Neural progenitor cell (in vitro differentiated cells): ENCODE data around the gene PEF1. TPM values are rescaled to one million over a fixed set of nuclear protein-coding genes. Genes with fewer than 3 reads are reported as not detected.

ENCODE experiments used
- DNase-seq: peaks from one replicate; pipeline ENCODE4 v3.0.0-alpha.2; 2016; ENCODE audit warnings: low spot score
- H2AFZ ChIP-seq: fragments of 200-600 bp; sonication (generic); replicated peaks from 2 replicates; pipeline ENCODE4 v1.6.1; 2016; ENCODE audit warnings: antibody characterized with exemption
- H3F3A ChIP-seq: fragments of 200-600 bp; sonication (generic); 2 replicates; pipeline ENCODE4 v1.6.1; 2016; ENCODE audit warnings: antibody characterized with exemption, low read depth
- H3K27ac ChIP-seq: fragments of 200-600 bp; sonication (generic); 2 replicates; pipeline ENCODE4 v1.5.1; 2016; ENCODE audit warnings: mild to moderate bottlenecking
- H3K27me3 ChIP-seq: fragments of 200-600 bp; sonication (generic); 2 replicates; pipeline ENCODE4 v1.6.1; 2016; ENCODE audit warnings: mild to moderate bottlenecking, moderate library complexity
- H3K36me3 ChIP-seq: fragments of 200-600 bp; sonication (generic); 2 replicates; pipeline ENCODE4 v1.5.1; 2016
- H3K4me1 ChIP-seq: fragments of 200-600 bp; sonication (generic); 2 replicates; pipeline ENCODE4 v1.6.1; 2016; ENCODE audit warnings: mixed run types
- H3K4me2 ChIP-seq: fragments of 200-600 bp; sonication (generic); 2 replicates; pipeline ENCODE4 v1.6.1; 2016
- H3K4me3 ChIP-seq: fragments of 200-600 bp; sonication (generic); 2 replicates; pipeline ENCODE4 v1.5.1; 2016
- H3K79me2 ChIP-seq: fragments of 200-600 bp; sonication (generic); 2 replicates; pipeline ENCODE4 v1.6.1; 2016; ENCODE audit warnings: low read depth
- H3K9ac ChIP-seq: fragments of 200-600 bp; sonication (generic); 2 replicates; pipeline ENCODE4 v1.6.1; 2016
- H3K9me3 ChIP-seq: fragments of 200-600 bp; sonication (generic); 2 replicates; pipeline ENCODE4 v1.5.1; 2016; ENCODE audit warnings: low read depth
- H4K20me1 ChIP-seq: fragments of 200-600 bp; sonication (generic); 2 replicates; pipeline ENCODE4 v1.6.1; 2016; ENCODE audit warnings: low read depth
- H3K27ac Mint-ChIP-seq: 3 replicates; pipeline ENCODE4 v1.8.0; 2021; ENCODE audit warnings: mixed read lengths
- H3K27me3 Mint-ChIP-seq: 2 replicates; pipeline ENCODE4 v1.8.0; 2022; ENCODE audit warnings: low read depth, mild to moderate bottlenecking, inconsistent platforms, moderate library complexity, mixed read lengths; ENCODE audit not compliant: insufficient read depth
- H3K36me3 Mint-ChIP-seq: 3 replicates; pipeline ENCODE4 v1.8.0; 2021; ENCODE audit warnings: mixed read lengths
- H3K4me1 Mint-ChIP-seq: 3 replicates; pipeline ENCODE4 v1.8.0; 2021; ENCODE audit warnings: mixed read lengths
- H3K4me3 Mint-ChIP-seq: 3 replicates; pipeline ENCODE4 v1.8.0; 2021; ENCODE audit warnings: mild to moderate bottlenecking, moderate library complexity, mixed read lengths
- H3K9me3 Mint-ChIP-seq: 3 replicates; pipeline ENCODE4 v1.8.0; 2020; ENCODE audit warnings: mixed read lengths
- EZH2 ChIP-seq: fragments of 200-600 bp; sonication (generic); IDR thresholded peaks from 2 replicates; pipeline ENCODE4 v1.6.1; 2017; ENCODE audit warnings: antibody characterized with exemption, mild to moderate bottlenecking, moderate library complexity
- EZH2phosphoT487 ChIP-seq: fragments of 200-600 bp; sonication (generic); IDR thresholded peaks from 2 replicates; pipeline ENCODE4 v1.6.1; 2017; ENCODE audit warnings: antibody characterized with exemption
- total RNA-seq: library from RNA; depleted of rRNA; stranded (reverse); fragments of >200 nt; gene quantifications from 2 replicates; pipeline ENCODE4 v1.2.3, GENCODE V29; 2015; ENCODE audit warnings: low replicate concordance
- TF ChIP-seq, protein P1 (sequence below): fragments of 200-600 bp; sonication (generic); IDR thresholded peaks from 2 replicates; pipeline ENCODE4 v1.5.1; 2017; ENCODE audit warnings: antibody characterized with exemption, mild to moderate bottlenecking

Gene PEF1
- total RNA-seq, 1 donor from 2014 or later: 30.7 TPM

DNA sequence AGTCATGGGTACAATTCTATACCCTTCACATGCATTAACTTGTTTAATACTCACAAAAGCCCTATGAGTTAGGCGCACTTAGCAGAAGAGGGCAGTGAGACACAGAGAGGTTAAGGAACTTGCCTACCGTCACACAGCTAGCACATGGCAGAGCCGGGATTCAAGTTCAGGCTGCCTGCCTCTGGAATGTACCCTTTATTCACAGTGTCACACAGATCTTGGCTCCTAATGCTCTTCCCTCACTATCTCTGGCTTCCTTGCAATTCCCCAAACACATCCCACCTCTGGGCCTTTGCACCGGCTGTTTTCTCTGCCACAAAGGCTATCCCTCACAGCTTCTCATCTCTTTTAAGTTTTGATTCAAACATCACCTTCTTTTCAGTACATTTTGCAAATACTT lies 34.0 kb upstream of the PEF1 start:
- DNase-seq: no peak
- no peaks in the 10 kb centered on the region for H3K4me1 ChIP-seq
- no peak overlapping the region for H3K4me3 ChIP-seq
- peaks cover 22% of the 10 kb centered on the region for H3K4me1 Mint-ChIP-seq
- H3F3A ChIP-seq: no peaks in the 10 kb centered on the region
- no peaks in the 10 kb centered on the region for H3K9me3 ChIP-seq
- H3K9ac ChIP-seq: no peak overlapping the region
- H3K4me2 ChIP-seq: no peak overlapping the region
- TF ChIP-seq EZH2 (no peak), EZH2phosphoT487 (no peak)
- TF ChIP-seq, protein P1, sequence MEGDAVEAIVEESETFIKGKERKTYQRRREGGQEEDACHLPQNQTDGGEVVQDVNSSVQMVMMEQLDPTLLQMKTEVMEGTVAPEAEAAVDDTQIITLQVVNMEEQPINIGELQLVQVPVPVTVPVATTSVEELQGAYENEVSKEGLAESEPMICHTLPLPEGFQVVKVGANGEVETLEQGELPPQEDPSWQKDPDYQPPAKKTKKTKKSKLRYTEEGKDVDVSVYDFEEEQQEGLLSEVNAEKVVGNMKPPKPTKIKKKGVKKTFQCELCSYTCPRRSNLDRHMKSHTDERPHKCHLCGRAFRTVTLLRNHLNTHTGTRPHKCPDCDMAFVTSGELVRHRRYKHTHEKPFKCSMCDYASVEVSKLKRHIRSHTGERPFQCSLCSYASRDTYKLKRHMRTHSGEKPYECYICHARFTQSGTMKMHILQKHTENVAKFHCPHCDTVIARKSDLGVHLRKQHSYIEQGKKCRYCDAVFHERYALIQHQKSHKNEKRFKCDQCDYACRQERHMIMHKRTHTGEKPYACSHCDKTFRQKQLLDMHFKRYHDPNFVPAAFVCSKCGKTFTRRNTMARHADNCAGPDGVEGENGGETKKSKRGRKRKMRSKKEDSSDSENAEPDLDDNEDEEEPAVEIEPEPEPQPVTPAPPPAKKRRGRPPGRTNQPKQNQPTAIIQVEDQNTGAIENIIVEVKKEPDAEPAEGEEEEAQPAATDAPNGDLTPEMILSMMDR: no peak
- no peaks in the 10 kb centered on the region for H3K36me3 Mint-ChIP-seq
- no peak overlapping the region for H3K4me3 Mint-ChIP-seq
- H2AFZ ChIP-seq: no peak overlapping the region
- H3K27ac ChIP-seq: no peak overlapping the region
- H3K9me3 Mint-ChIP-seq: no peaks in the 10 kb centered on the region
- H4K20me1 ChIP-seq: no peaks in the 10 kb centered on the region
- no peaks in the 10 kb centered on the region for H3K79me2 ChIP-seq
- H3K27me3 Mint-ChIP-seq: peaks cover 13% of the 10 kb centered on the region
- no peaks in the 10 kb centered on the region for H3K36me3 ChIP-seq
- H3K27ac Mint-ChIP-seq: no peak overlapping the region
- no peaks in the 10 kb centered on the region for H3K27me3 ChIP-seq

DNA sequence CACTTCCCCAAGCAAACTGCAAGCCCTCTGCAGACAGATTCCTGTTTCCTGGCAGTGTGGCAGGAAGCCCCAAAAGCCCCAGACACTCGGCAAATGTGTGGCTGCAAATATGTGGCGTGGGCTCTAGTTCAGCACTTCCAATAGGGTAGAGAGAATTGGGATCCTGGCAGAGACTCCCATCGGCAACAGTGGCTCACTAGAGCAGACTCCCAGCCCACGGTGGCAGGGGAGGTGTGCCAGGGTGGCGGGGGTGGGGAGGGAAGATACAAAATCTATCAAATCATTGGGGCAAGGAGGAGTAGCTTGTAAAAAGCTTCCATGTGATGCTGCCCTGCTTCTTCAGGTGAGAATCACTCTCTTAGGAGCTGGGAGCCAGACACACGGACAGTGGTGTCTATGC lies 33.3 kb upstream of the PEF1 start:
- Histone ChIP-seq H3K36me3 (no peaks in the 10 kb centered on the region), H3K4me2 (no peak overlapping the region), H3K27ac (no peak overlapping the region), H3K4me1 (no peaks in the 10 kb centered on the region), H3F3A (no peaks in the 10 kb centered on the region), H3K79me2 (no peaks in the 10 kb centered on the region), H3K27me3 (no peaks in the 10 kb centered on the region), H4K20me1 (no peaks in the 10 kb centered on the region), H3K9ac (no peak overlapping the region), H2AFZ (no peak overlapping the region), H3K4me3 (no peak overlapping the region), H3K9me3 (no peaks in the 10 kb centered on the region)
- Mint-ChIP-seq H3K36me3 (no peaks in the 10 kb centered on the region), H3K4me3 (no peak overlapping the region), H3K27ac (no peak overlapping the region), H3K4me1 (peaks cover 22% of the 10 kb centered on the region), H3K9me3 (no peaks in the 10 kb centered on the region), H3K27me3 (peaks cover 13% of the 10 kb centered on the region)
- DNase-seq: no peak
- TF ChIP-seq EZH2 (no peak), EZH2phosphoT487 (no peak)
- TF ChIP-seq, protein P1: no peak

DNA sequence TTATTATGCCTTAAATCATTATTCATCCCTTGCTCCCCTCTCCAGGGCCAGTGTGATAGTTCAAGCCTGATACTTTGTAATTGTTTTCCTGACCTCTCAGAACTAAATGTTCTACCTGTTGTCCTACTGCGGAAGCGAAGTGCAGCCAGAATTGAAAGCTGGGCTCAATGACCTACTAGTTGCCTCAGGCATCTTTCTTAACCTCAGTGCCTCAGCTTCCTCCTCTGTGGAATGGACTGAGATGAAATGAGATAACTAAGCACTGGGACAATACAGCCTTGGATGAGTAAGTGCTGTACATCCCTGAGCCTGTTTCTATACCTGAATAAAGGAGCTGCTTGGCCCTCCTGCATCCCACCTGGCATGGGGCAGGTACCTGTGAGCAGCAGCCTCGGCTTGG lies 32.7 kb upstream of the PEF1 start:
- Histone ChIP-seq H3K9ac (no peak overlapping the region), H3K36me3 (no peaks in the 10 kb centered on the region), H3F3A (no peaks in the 10 kb centered on the region), H3K4me1 (no peaks in the 10 kb centered on the region), H3K4me3 (no peak overlapping the region), H3K9me3 (no peaks in the 10 kb centered on the region), H3K27me3 (no peaks in the 10 kb centered on the region), H2AFZ (no peak overlapping the region), H3K79me2 (no peaks in the 10 kb centered on the region), H4K20me1 (no peaks in the 10 kb centered on the region), H3K4me2 (no peak overlapping the region), H3K27ac (no peak overlapping the region)
- Mint-ChIP-seq H3K27ac (peak overlapping the region; percentile 19), H3K9me3 (no peaks in the 10 kb centered on the region), H3K4me1 (peaks cover 22% of the 10 kb centered on the region), H3K27me3 (peaks cover 13% of the 10 kb centered on the region), H3K36me3 (no peaks in the 10 kb centered on the region), H3K4me3 (no peak overlapping the region)
- no peak for DNase-seq
- no peak for TF ChIP-seq EZH2phosphoT487
- TF ChIP-seq EZH2: no peak
- TF ChIP-seq, protein P1: no peak
